Renal pelvis (tissue), 12 donors: ENCODE measurements around the gene SOAT1. TPM values are rescaled to one million over a fixed set of nuclear protein-coding genes. Genes with fewer than 3 reads are reported as not detected.
"Not testable (repeated sequence)": the region's sequence is repeated elsewhere in the genome, so short reads cannot be mapped to it uniquely, and the experiment has no call there.

Source experiments
- DNase-seq: peaks from one replicate; pipeline ENCODE4 v3.0.0-alpha.2; 2013
- long read RNA-seq, 16 experiments: transcript quantifications; one replicate each; lab custom pipeline, GENCODE V29; 2026
- polyA plus RNA-seq, 3 donors: library from polyadenylated mRNA; unstranded; fragments of 120-200 nt; gene quantifications; one replicate each; pipeline ENCODE4 v1.2.1, GENCODE V29; 2013; ENCODE audit not compliant: insufficient read length in 3 of 3

The SOAT1 gene
- polyA plus RNA-seq = 10 to 100 TPM; 27.9 to 33.4 (median 29.5) TPM
- long read RNA-seq, donor 1, full-length matches to known transcripts = 9 of 31 reads
- long read RNA-seq, donor 1, partial matches to known transcripts = 22 of 31 reads
- long read RNA-seq, donor 1, other reads (novel, unspliced or antisense) = 0 of 31 reads
- long read RNA-seq, donor 2, full-length matches to known transcripts = 6 of 6 reads
- long read RNA-seq, donor 2, partial matches to known transcripts = 0 of 6 reads
- long read RNA-seq, donor 2, other reads (novel, unspliced or antisense) = 0 of 6 reads
- long read RNA-seq, donor 3, full-length matches to known transcripts = 5 of 23 reads
- long read RNA-seq, donor 3, partial matches to known transcripts = 18 of 23 reads
- long read RNA-seq, donor 3, other reads (novel, unspliced or antisense) = 0 of 23 reads
- long read RNA-seq, donor 4, full-length matches to known transcripts = 3 of 3 reads
- long read RNA-seq, donor 4, partial matches to known transcripts = 0 of 3 reads
- long read RNA-seq, donor 4, other reads (novel, unspliced or antisense) = 0 of 3 reads
- long read RNA-seq, donor 5, full-length matches to known transcripts = 3 of 3 reads
- long read RNA-seq, donor 5, partial matches to known transcripts = 0 of 3 reads
- long read RNA-seq, donor 5, other reads (novel, unspliced or antisense) = 0 of 3 reads
- long read RNA-seq, donor 6, full-length matches to known transcripts = 5 of 5 reads
- long read RNA-seq, donor 6, partial matches to known transcripts = 0 of 5 reads
- long read RNA-seq, donor 6, other reads (novel, unspliced or antisense) = 0 of 5 reads
- long read RNA-seq, donor 7, full-length matches to known transcripts = 4 of 9 reads
- long read RNA-seq, donor 7, partial matches to known transcripts = 5 of 9 reads
- long read RNA-seq, donor 7, other reads (novel, unspliced or antisense) = 0 of 9 reads
- long read RNA-seq, donor 8, full-length matches to known transcripts = 2 of 10 reads
- long read RNA-seq, donor 8, partial matches to known transcripts = 8 of 10 reads
- long read RNA-seq, donor 8, other reads (novel, unspliced or antisense) = 0 of 10 reads
- long read RNA-seq, donor 9, full-length matches to known transcripts = 8 of 29 reads
- long read RNA-seq, donor 9, partial matches to known transcripts = 21 of 29 reads
- long read RNA-seq, donor 9, other reads (novel, unspliced or antisense) = 0 of 29 reads
- long read RNA-seq, donor 10, full-length matches to known transcripts = 2 of 2 reads
- long read RNA-seq, donor 10, partial matches to known transcripts = 0 of 2 reads
- long read RNA-seq, donor 10, other reads (novel, unspliced or antisense) = 0 of 2 reads
- long read RNA-seq, donor 11 = 0 reads
- long read RNA-seq, donor 12, full-length matches to known transcripts = 8 of 8 reads
- long read RNA-seq, donor 12, partial matches to known transcripts = 0 of 8 reads
- long read RNA-seq, donor 12, other reads (novel, unspliced or antisense) = 0 of 8 reads
- long read RNA-seq, donor 13, full-length matches to known transcripts = 5 of 16 reads
- long read RNA-seq, donor 13, partial matches to known transcripts = 11 of 16 reads
- long read RNA-seq, donor 13, other reads (novel, unspliced or antisense) = 0 of 16 reads
- long read RNA-seq, donor 14 = 0 reads
- long read RNA-seq, donor 15, full-length matches to known transcripts = 8 of 14 reads
- long read RNA-seq, donor 15, partial matches to known transcripts = 6 of 14 reads
- long read RNA-seq, donor 15, other reads (novel, unspliced or antisense) = 0 of 14 reads
- long read RNA-seq, donor 16, full-length matches to known transcripts = 6 of 25 reads
- long read RNA-seq, donor 16, partial matches to known transcripts = 19 of 25 reads
- long read RNA-seq, donor 16, other reads (novel, unspliced or antisense) = 0 of 25 reads

GRCh38 chr1:179293340-179294327, at the start of gene SOAT1:
Gene SOAT1 (plus strand): TSS chr1:179293797. CDS start chr1:179302685, 8,888 bp downstream.
- peak; percentile 94 for DNase-seq

GRCh38 chr1:179245426-179245825, 48.2 kb upstream of the SOAT1 start:
- DNase-seq = not testable (repeated sequence)

GRCh38 chr1:179247923-179248322, 45.7 kb upstream of the SOAT1 start:
- no peak for DNase-seq

- peak; percentile 15 for DNase-seq
These were observed 41.9 kb upstream of the SOAT1 start for GRCh38 chr1:179251675-179252074.

GRCh38 chr1:179252606-179253005, 41.0 kb upstream of the SOAT1 start:
- no peak for DNase-seq

GRCh38 chr1:179253286-179253972, 40.2 kb upstream of the SOAT1 start:
- DNase-seq = no peak

- no peak for DNase-seq
These were observed 31.4 kb upstream of the SOAT1 start for GRCh38 chr1:179262183-179262582.

GRCh38 chr1:179263121-179263520, 30.5 kb upstream of the SOAT1 start:
- no peak for DNase-seq

- no peak for DNase-seq
These were observed 29.1 kb upstream of the SOAT1 start for GRCh38 chr1:179264507-179264906.

GRCh38 chr1:179269071-179269470, 24.5 kb upstream of the SOAT1 start:
- no peak for DNase-seq

- not testable (repeated sequence) for DNase-seq
These were observed 19.2 kb upstream of the SOAT1 start for GRCh38 chr1:179274424-179274823.

GRCh38 chr1:179278920-179279319, 14.7 kb upstream of the SOAT1 start:
- no peak for DNase-seq

GRCh38 chr1:179283992-179284391, 9.6 kb upstream of the SOAT1 start:
- no peak for DNase-seq

GRCh38 chr1:179287946-179288345, 5.7 kb upstream of the SOAT1 start:
- no peak for DNase-seq

- no peak for DNase-seq
These were observed 4.6 kb upstream of the SOAT1 start for GRCh38 chr1:179288977-179289376.

- no peak for DNase-seq
These were observed 1.7 kb downstream of the SOAT1 start for GRCh38 chr1:179295164-179295755.

- no peak for DNase-seq
These were observed 2.9 kb downstream of the SOAT1 start for GRCh38 chr1:179296356-179297104.

GRCh38 chr1:179297105-179297378, 3.4 kb downstream of the SOAT1 start:
- no peak for DNase-seq
